Activated CD8-positive, alpha-beta T cell treated with anti-CD3 and anti-CD28 coated beads for 36 hours (primary cell): ENCODE data around the gene SRCIN1. TPM values are rescaled to one million over a fixed set of nuclear protein-coding genes. Genes with fewer than 3 reads are reported as not detected.
"Not testable (repeated sequence)": the region's sequence is repeated elsewhere in the genome, so short reads cannot be mapped to it uniquely, and the experiment has no call there.

Source experiments
- ATAC-seq: fragments of 200-7000 bp; cut with Tn5 transposase; one replicate; pipeline ENCODE4 v1.10.0; 2021; ENCODE audit warnings: mild to moderate bottlenecking, moderate library complexity
- CTCF ChIA-PET: fragments of 350-600 bp; sonication (Branson Sonifier 250); formaldehyde crosslinking; loops from one replicate; lab custom pipeline; 2021; ENCODE audit warnings: antibody characterized with exemption; lab: Charles Lee
- POLR2A ChIA-PET: fragments of 350-600 bp; sonication (Branson Sonifier 250); formaldehyde crosslinking; loops from one replicate; lab custom pipeline; 2021; ENCODE audit warnings: antibody characterized with exemption; lab: Charles Lee
- DNase-seq: peaks from one replicate; pipeline ENCODE4 v3.0.0-alpha.2; 2020
- H3K27ac Mint-ChIP-seq: one replicate; pipeline ENCODE4 v1.8.0; 2021; ENCODE audit warnings: mild to moderate bottlenecking, mixed read lengths
- H3K27me3 Mint-ChIP-seq: one replicate; pipeline ENCODE4 v1.8.0; 2021; ENCODE audit warnings: mixed read lengths
- H3K36me3 Mint-ChIP-seq: one replicate; pipeline ENCODE4 v1.8.0; 2021; ENCODE audit warnings: low read depth, mixed read lengths
- H3K4me1 Mint-ChIP-seq: one replicate; pipeline ENCODE4 v1.8.0; 2021; ENCODE audit warnings: low read depth, mixed read lengths
- H3K4me3 Mint-ChIP-seq: one replicate; pipeline ENCODE4 v1.8.0; 2021; ENCODE audit warnings: mild to moderate bottlenecking, moderate library complexity, mixed read lengths
- H3K9me3 Mint-ChIP-seq: one replicate; pipeline ENCODE4 v1.8.0; 2021; ENCODE audit warnings: mixed read lengths
- intact Hi-C: fragments of 100-400 bp; cut with micrococcal nuclease; formaldehyde crosslinking; loops from one replicate; pipeline ENCODE4 v1.10.0; 2022
- total RNA-seq, 2 experiments: library from RNA; stranded (reverse); gene quantifications; one replicate each; pipeline ENCODE4 v1.2.3, GENCODE V29; 2021
- TF ChIP-seq, protein P1 (sequence below): fragments of 200-600 bp; IDR thresholded peaks from one replicate; pipeline ENCODE4 v1.8.0; 2022; ENCODE audit warnings: antibody characterized with exemption, mild to moderate bottlenecking

Gene SRCIN1
- total RNA-seq, 2 experiments from 2014 or later: 0.74 to 1.1 TPM

DNA sequence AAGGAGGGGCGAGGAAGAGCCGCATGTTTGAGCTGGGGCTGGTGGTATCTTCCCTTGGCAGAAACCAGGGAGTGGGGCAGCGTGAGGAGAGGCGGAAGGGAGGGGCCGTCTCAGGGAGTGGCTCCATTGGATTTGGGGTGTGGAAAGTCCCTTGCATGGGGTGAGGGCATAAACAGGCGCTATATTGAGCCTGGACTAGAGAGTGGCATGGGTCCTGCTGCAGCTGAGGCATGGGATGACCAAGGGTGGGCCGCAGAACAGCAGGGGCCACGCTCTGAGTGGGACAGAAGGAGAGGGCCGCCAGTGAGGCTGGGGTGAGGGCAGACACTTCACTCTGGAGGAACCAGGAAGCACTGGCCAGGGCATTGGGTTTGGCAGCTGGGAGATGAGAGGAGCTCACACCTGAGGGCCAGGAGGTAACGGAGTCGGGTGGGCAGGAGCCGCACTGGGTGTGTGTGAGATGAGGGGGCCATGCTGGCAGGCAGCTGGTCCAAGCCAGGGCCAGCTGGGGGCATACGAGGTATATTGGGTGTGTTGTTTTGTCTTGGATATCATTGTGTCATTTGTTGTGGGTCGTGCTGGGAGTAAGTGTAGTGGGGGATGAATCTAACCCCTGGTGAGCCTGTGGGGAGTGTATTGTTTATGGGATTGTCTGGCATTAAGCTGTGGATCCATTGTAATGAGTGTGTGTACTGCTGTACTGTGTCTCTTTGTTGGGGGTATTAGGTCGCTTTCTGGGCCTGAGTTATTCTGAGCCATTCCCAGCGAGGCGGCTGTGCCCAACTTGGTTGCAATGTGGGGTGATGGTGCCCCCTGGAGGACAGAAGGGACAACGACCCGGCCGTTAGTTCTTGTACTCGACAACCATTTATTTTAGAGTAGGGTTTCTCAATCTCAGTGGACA, 121.3 kb downstream of the SRCIN1 start:
- POLR2A ChIA-PET, H3K4me3 Mint-ChIP-seq, H3K27me3 Mint-ChIP-seq, intact Hi-C loops, H3K9me3 Mint-ChIP-seq, H3K36me3 Mint-ChIP-seq, H3K4me1 Mint-ChIP-seq, H3K27ac Mint-ChIP-seq: not testable (repeated sequence)
- peak; percentile 81 for DNase-seq
- TF ChIP-seq, protein P1, sequence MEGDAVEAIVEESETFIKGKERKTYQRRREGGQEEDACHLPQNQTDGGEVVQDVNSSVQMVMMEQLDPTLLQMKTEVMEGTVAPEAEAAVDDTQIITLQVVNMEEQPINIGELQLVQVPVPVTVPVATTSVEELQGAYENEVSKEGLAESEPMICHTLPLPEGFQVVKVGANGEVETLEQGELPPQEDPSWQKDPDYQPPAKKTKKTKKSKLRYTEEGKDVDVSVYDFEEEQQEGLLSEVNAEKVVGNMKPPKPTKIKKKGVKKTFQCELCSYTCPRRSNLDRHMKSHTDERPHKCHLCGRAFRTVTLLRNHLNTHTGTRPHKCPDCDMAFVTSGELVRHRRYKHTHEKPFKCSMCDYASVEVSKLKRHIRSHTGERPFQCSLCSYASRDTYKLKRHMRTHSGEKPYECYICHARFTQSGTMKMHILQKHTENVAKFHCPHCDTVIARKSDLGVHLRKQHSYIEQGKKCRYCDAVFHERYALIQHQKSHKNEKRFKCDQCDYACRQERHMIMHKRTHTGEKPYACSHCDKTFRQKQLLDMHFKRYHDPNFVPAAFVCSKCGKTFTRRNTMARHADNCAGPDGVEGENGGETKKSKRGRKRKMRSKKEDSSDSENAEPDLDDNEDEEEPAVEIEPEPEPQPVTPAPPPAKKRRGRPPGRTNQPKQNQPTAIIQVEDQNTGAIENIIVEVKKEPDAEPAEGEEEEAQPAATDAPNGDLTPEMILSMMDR: peak; percentile 56
- peak; percentile 88 for ATAC-seq
- CTCF ChIA-PET: interaction anchor here (1.0 to 3.8 kb wide), 3 partner anchors 30 to 61 kb away, joined by 3 to 18 read pairs (median 5); no protein-coding TSS in a partner anchor

DNA sequence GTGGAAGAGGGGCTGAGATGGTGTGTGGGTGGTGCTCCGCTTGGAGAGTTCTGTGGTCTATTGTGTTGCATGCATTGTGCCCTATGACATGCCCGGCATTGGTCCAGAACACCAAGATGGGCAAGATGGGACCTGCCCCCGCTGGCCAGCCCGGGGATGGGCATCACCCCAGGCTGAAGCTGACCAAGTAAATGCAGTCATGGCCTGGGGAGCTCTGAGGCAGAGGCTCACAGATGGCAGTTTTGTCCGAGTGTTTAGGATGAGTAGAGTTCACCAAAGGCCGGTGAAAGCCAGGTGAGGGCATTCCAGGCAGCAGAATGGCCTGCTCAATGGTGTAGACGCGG, 123.1 kb downstream of the SRCIN1 start:
- H3K4me1 Mint-ChIP-seq, H3K27ac Mint-ChIP-seq, POLR2A ChIA-PET, H3K27me3 Mint-ChIP-seq, DNase-seq, H3K4me3 Mint-ChIP-seq, H3K9me3 Mint-ChIP-seq, intact Hi-C loops, ATAC-seq, H3K36me3 Mint-ChIP-seq: not testable (repeated sequence)
- CTCF ChIA-PET: interaction anchor here (1.1 to 2.1 kb wide), 5 partner anchors 27 to 68 kb away, joined by 3 to 10 read pairs (median 3); no protein-coding TSS in a partner anchor

DNA sequence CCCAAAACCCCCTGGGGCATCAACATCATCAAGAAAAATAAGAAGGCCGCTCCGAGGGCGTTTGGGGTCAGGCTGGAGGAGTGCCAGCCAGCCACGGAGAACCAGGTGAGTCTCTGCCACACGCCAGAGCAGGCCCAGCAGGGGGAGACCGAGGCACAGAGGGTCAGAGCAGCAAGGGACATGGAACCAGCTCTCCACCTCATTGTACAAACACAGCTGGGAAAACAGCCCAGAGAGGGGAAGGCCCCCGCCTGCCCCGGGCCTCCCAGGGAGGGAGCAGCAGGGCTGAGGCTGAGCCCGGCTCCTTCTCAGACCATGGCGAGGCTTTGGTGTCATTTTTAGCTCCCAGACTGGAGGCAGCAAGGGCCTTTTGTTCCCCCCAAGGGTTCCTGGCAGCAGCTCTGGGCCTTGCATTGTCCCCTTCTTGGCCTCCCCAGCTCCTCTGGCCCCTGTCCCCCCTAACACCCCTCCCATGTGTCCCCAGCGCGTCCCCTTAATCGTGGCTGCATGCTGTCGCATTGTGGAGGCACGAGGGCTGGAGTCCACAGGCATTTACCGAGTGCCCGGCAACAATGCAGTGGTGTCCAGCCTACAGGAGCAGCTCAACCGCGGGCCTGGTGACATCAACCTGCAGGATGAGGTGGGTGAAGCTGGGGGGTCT, 123.6 kb downstream of the SRCIN1 start:
- DNase-seq, H3K4me1 Mint-ChIP-seq, POLR2A ChIA-PET, ATAC-seq, H3K9me3 Mint-ChIP-seq, H3K27me3 Mint-ChIP-seq, H3K4me3 Mint-ChIP-seq, intact Hi-C loops, H3K27ac Mint-ChIP-seq, H3K36me3 Mint-ChIP-seq: not testable (repeated sequence)
- CTCF ChIA-PET: interaction anchor here (1.1 to 2.1 kb wide), 5 partner anchors 26 to 68 kb away, joined by 3 to 10 read pairs (median 3); no protein-coding TSS in a partner anchor

Other genes with a start within 250 kb of the SRCIN1 start
- gene ARHGAP23, start 177.5 kb downstream of the SRCIN1 start, total RNA-seq: under 1 TPM; 0.40 to 0.47 TPM
- 10 to 100 TPM; 31.8 to 32.2 TPM for gene EPOP, start 69.0 kb upstream of the SRCIN1 start, total RNA-seq
- 100 to 1,000 TPM; 145 to 148 TPM for gene MLLT6, start 99.3 kb upstream of the SRCIN1 start, total RNA-seq
- 10 to 100 TPM; 43.2 to 44.2 TPM for gene CISD3, start 124.4 kb upstream of the SRCIN1 start, total RNA-seq
- 1 to 10 TPM in 1 of 2 experiments, under 1 TPM in 1; 0.50 to 1.2 TPM for gene PCGF2, start 142.4 kb upstream of the SRCIN1 start, total RNA-seq
- 100 to 1,000 TPM; 275 to 279 TPM for gene PSMB3, start 146.8 kb upstream of the SRCIN1 start, total RNA-seq
- 10 to 100 TPM; 30.9 to 33.2 TPM for gene PIP4K2B, start 193.6 kb upstream of the SRCIN1 start, total RNA-seq
- 10 to 100 TPM; 19.7 to 20.1 TPM for gene CWC25, start 219.4 kb upstream of the SRCIN1 start, total RNA-seq
- gene RPL23, start 247.8 kb upstream of the SRCIN1 start, total RNA-seq: 1,000 to 10,000 TPM; 1,908 to 1,957 TPM